Tongue (tissue), 2 donors: ENCODE measurements around the gene WNT3. TPM values are rescaled to one million over a fixed set of nuclear protein-coding genes. Genes with fewer than 3 reads are reported as not detected.

ENCODE experiments used
- DNase-seq: peaks from one replicate; pipeline ENCODE4 v3.0.0-alpha.2; 2015
- total RNA-seq: library from RNA; depleted of rRNA; stranded (reverse); fragments of >200 nt; gene quantifications from one replicate; pipeline ENCODE4 v1.2.3, GENCODE V29; 2014

The WNT3 gene
- total RNA-seq, 1 donor from 2014 or later = 1.4 TPM

DNA sequence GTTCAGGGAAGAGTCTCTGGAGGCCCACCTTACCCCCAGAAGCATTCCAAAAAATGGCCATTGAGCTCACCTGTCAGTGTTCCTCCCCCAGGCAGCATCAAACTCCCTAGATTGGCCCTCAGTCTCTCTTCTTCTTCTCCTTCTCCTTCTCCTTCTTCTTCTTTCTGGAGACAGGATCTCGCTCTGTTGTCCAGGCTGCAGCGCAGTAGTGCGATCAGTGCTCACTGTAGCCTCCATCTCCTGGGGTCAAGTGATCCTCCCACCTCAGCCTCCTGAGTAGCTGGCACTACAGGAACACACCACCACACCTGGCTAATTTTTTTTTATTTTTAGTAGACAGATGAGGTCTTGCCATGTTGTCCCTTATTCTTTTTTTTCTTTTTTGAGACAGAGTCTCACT, 16.4 kb upstream of the WNT3 start:
- DNase-seq = no peak

DNA sequence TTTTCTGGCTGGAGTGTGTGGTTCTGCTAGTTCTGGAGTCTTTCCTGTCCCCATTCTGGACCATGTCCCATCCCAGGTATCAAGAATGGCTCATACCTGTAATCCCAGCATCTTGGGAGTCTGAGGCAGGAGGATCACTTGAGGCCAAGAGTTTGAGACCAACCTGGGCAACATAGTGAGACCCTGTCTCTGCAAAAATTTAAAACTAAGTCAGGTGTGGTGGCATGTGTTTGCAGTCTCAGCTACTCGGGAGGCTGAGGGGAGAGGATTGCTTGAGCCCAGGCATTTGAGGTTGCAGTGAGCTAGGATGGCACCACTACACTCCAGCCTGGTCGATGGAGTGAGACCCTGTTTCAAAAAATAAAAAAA, 15.3 kb upstream of the WNT3 start:
- no peak for DNase-seq

DNA sequence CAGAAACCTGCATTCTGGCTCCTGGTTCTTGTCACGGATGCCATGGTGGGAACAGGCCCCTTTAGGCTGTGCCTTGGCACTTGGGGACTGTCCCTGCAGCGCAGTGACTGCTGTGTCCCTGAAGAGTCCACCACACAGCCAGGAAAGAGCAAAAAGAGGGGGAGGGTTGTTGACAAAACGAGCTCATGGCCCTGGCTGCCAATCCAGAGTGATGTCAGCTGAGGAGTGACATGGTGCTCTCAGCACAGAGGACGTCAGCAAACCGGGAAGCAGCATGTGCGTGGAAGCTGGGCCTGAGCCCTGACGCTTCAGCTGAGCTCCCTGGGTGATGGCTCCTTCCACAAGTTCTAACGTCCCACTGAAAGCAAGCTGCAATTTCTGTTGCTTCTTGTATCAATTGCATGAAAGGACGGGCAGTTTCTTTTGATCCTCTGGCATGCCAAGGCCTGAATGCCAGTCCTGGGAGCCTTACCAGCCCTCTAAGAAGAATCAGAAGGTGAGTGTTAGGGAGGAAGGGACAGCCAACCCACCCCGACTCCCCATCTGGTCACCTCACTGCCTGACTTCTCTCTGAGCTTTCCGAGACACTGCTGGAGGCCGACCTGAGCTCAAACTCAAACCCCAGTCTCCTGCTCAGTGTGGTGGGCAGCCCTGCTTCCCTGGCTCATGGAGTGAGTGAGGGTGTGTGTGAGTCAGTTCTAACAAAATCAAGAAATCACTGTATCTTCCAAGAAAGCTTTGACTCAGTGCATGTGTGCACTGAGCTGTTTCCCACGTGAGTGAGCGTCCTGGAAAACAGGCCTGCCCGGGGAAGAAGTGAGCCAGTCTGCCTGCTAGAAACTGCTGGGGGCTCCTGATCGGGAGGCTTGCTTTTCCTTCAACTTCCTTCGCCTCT, 14.7 kb upstream of the WNT3 start:
- peak; percentile 40 for DNase-seq

DNA sequence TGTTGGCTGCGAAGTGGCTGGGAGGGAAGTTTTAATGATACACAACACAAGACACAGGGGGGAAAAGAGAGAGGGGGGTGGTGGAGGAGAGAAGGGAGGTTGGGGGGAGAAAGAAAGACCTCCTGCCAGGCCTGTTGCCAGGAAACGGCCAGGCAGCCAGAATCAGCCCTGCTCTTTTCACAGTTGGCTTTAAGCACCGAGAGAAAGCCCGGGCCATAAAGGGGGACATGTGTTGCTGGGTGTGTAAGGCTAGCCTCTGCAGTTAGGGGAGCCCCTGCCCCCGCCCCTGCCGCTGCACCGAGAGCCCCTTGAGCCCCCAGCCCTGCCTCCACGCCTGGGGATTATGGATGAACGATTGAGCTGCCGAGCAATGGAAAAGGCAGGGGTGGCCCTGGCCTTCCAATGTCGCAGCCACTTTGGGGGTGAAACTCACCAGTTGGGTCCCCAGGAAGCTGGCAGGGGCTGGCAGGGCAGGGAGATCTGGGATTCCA, 13.9 kb upstream of the WNT3 start:
- no peak for DNase-seq

DNA sequence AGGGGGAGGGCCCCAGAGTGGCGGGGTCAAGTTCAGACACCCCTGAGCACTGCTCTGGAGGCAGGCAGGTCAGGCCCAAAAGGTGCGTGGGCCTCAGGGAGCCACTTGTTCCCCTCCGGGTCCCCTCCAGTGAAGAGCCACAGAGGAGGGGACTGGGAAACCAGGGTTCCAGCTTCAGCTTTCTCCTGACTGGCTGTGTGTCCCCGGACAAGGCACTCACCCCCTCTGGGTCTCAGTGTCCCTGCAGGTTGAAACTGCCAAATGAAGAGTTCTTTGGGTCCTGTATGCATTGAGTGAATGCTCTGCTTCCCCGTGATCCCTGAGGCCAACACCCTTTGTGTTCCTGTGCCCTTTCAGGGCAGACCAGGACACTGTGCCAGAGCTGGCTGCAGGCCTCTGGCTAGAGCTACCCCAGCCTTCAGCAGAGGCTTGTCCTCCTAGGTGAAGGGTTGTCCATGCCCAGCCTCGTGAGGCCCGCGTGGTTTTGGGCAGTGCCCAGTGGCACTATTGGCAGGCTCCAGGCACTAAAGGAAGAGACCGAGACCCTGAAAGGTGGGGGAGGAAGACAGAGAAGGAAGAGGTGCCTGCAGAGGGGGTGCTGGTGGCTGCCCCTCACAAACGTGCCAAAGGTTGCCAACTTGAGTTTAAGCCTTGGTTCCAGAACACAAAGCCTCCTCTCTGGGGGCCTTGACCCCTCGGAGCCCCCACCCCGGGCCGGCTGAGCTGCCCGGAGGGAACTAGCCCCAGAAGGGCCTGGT, 13.3 kb upstream of the WNT3 start:
- no peak for DNase-seq

DNA sequence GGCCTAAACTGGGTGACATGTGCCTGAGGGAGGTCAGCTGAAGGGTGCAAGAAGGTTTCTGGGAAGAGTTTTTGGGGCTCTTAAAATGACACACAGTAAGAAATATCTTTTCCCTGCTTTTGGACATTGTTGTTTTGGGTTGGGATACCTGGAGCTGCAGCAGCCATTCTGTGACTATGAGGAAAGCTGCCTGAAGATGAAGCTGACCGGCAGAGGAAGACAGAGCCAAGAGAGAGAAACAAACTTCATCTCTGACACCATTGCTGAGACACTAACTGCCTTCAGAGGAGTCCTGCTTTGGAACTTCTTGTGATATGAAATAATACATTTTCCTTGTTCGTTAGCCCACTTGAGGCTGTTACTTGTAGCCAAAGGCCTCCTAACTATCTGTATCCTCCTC, 8.8 kb upstream of the WNT3 start:
- DNase-seq = no peak

DNA sequence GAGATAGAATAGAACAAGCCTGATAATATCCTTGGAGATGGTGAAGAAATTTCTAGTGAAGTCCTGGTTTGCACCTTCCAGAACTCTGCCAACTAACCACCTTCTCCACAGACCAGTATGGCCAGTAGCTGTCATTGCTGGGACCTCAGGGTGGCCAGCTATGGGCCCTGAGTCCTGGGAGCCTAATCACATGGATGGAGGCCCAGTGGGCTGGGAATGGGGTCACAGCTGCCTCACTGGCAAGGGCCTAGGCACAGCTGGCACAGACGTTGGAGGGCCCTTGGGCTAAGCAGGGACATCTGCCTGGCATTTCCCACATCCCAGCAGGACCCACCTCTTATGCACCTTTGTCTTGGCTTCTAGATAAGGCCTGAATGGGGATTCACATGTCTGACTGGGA, 7.6 kb upstream of the WNT3 start:
- no peak for DNase-seq

DNA sequence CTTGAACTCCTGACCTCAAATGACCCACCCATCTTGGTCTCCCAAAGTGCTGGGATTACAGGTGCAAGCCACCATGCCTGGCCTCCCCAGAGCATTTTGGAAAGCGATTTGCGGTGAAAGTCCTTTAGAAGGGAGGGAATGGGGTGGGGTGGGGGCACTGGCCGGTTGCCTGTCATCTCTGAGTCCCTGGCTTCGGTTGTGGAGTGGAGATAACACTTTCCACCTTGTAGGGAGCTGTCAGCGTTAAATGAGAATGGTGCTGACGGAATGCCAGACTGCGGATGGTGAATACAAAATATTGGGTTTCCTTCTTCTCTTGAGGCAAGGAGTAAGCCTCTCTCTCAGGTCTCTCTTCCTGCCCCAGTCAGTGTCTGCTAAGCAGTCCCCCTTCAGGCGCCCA, 5.2 kb upstream of the WNT3 start:
- no peak for DNase-seq

DNA sequence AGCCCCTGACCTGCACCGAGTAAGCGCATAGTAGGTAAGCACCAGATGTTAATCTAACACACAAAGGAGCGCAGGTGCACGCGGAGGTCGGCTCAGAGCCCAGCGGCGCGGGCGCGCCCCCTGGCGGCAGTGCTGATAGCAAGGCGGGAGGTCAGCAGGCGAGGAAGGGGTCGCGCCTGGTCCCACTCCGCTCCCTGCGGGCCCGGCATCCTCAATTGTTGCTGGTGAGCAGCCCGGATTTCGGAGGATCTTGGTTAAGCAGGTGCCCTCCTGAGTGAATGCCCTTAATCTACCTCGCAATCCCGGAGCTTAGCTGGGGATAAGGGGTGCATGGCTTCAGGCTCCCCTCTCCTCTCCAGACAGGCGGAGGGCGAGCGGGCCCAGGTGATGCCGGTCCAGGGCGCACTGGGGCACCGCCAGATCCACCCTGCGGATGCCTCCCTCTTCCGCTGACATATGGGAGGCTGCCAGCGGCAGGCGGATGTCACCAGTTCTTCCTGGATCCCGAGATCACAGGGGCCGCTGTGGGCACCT, 4.0 kb upstream of the WNT3 start:
- DNase-seq = no peak

DNA sequence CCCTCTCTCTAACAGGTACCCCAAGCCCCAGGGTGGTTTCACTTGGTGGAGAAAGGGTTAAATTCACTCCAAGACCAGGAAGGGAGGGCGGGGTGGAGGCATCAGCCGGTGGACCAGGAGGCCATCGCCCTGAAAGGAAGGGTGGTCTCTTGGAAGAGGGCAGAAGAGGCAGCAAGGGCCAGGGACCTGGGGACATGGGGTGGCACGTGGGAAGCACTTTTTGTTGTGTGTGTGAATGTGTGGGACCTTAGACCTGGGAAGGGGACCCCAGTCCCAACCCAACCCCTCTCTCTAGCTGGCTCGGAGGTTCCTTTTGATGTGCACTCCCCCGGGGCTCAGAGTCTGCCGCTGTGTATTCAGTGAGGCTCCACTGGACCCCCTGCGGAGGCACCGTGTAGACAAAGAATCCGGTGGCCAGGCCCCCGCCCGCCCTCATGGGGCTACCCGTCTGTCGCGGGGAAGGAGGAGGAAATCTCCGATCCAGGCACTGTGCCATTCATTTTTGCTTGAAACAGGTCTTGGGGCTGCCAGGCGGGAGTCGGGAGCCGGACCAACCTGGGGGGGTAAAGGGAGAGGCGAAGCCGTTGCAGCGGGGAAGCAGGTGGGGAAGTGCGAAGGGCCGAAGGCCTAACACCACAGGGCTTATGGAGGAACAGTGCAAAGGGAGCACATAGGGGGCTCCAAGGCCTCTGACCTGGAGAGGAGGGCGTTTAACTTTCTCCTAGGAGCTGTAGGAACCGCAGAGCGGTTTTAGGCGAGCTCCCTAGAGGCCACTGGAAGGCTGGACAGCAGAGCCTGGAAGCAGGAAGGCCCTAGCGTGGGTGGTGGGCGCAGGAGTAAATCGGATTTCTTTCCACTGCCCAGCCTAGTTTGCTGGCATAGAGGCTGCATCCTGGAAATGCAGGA, 3.2 kb upstream of the WNT3 start:
- DNase-seq = no peak

DNA sequence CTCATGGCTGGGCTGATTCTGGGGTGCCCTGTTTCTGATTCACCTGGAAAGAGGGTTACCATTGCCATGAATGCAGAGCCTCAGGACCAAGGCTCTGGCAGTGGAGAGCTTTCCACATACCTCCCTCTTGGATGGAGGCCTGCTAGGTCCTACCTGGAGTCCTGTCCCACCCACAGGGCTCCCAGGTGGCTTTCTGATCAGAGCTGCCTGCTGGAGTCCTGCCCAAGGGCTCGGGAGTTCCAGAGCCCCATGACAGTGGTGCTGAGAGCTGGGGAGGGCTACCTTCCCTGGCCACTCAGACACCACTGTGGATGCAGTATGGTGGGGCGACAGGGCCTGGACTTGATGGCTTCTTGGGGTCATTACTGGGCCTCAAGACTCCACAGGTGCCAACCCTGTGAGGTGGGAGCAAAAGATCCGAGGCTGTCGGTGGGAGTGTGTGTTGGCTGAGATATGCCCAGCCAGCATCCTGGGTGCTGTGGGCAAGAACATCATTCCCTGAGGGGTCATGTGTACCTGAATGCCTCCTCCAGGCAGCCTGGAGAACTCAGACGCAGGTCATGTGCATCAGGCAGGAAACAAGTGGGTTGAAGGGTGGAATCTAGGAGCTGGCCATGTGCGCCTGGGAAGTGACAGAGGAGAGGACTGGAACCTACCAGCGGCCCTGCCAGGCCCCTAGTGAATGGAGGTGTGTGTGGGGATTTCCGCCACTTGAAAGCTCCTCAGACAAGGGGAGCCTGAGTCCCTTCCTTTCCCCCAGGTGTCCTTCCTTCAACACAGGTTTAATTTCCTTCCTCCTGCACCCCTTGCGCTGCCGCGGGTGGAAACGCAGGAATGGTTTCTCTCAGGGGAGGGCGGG, 2.3 kb upstream of the WNT3 start:
- no peak for DNase-seq

DNA sequence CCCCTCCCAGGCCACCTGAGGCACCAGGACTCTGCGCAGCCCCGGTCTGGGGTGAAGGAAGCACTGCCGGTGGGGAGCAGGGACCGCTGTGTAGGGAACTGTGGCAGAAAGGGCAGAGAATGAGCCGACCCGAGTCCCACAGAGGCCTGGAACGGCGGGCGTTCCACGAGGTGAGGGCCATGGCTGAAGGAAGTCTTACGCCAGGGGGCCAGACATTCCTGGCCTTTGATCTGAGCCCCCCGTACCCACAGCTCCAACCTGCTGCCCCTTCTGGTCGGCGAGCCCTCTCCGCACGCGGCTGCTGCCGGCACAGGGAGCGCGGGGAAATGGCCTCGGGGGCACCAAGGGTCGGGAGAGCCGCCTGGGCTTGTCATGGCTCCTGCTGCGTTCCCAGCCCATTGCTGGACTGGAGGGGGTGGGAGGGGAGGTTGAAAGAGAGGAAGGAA, 1.4 kb upstream of the WNT3 start:
- DNase-seq = no peak

DNA sequence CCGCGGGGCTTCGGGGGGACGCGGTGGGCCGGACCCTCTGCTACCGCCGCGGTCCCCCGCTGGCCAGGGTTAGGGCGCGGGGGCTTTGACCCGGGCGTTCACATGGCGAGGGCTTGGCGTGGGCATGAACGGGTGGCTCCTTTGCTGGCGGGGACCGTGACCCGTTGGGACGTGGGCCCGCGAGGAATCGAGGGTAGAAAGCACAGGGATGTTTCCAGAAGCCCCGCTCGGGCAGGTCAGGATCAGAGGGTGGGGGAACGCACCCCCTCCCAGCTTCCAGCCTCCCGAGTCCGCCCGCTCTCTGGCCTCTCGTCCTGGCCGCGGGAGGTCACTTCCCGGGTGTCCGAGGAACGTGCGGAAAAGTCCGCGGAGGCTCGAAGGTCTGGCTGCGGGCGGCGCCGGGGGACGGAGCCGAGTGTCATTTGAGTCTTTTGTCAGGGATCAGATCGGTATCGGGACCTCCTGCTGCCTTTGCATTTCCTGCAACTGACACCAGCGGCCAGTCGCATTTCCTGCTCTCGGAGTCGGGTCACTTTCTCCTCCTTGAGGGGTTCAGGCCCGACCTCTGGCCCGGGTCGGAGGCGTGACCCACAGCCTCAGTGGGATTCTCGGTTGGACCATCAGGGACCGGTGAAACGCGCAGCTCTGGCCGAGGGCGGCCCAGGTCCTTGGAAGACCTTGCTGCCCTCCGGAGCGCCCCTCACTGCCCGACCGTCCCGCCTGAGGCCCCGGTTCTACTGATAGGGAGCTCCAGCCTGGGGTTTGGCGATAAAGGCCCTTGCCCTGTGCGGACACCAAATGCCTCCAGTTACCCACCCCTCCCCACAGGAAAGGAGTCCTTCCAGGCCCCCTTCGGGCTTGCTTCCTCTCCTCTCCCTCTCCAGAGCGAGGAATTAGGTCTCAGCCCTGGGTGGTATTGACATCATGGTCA, 702 bp upstream of the WNT3 start:
- DNase-seq = no peak

DNA sequence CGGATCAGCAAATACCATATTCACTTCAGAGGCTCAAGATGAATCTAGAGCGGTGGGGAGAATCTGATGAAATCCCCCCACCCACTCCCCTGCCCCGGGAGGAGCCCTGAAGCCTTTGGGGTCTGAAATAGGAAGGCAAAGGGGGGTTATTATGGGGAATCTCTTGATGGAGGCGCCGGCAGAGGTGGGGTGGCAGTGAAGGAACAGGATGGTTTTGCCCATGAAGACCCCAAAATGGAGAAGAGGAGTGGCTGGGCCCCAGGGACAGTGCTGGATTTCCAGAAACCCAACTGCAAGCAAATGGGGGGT, 637 bp downstream of the WNT3 start:
- DNase-seq = no peak

DNA sequence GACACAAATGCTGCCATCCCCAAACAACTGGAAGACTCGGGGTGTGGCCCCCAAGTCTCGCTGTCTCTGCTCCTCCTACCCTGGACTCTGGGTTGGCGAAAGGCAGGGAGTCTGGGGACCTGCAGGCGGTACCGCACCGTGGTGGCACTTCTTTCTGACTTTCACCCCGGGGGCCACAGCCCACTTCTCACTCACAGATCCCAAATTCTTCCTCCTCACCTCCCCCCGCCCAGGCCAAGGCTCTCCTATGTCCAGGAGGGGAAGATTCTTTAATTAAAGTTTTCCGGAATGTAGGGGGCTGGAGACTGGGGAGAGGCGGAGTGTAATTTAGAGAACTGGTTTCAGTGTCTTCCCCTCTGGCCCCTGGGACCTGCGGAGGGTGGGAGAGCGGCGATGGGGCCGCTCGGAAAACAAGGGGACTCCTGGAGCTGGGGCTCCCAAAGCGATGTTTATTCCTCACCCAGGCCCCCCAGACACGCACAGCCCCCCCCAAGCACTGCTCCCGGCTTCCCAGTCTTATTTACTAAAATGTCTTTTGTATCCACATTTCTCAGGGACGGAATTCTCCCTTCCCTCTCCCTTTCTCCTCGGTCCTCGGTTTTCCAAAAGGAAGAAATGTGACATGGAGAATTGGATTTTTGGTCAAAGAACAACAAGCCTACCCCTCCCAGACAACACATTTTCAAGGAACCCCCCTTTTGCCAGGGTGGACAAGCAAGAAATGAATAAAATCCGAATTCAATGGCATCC, 1.2 kb downstream of the WNT3 start:
- DNase-seq = no peak

DNA sequence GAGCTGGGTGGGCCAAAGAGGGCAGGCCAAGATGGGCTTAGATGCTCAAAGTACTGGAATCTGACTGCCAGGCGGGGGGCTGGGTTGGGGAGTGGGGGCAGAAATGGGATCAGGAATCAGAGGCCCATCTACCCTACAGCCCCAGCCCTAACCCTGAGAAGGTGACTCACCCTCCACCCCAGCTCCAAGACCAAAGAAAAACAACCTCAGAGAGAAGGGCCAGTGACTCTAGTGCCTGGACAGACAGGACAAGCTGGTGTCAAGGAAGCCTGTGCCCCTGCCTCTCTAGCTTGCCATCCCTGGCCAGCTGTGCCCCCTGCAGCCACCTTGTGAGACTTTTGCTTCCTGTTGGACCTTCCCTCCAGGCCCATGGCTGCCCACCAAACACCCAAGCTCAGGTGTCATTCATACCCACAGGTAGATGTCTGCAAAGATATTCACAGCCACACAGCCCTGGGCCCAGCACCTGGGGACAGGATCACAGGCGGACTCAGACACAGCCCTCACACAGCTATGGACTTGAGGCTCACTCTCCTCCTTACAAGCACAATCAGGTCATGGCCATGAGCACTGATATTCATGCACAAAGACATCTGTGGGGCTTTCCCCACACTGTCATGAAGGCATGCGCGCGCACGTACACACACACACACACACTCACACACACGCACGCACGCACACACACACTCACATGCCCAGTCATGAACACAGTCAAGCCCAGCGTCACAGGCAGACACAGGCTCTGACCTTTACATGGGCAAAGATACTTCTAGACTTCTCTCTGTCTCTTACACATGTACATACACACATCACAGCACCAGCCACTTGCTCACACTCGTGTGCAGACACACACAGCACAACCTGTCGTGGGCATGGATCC, 2.8 kb downstream of the WNT3 start:
- no peak for DNase-seq

DNA sequence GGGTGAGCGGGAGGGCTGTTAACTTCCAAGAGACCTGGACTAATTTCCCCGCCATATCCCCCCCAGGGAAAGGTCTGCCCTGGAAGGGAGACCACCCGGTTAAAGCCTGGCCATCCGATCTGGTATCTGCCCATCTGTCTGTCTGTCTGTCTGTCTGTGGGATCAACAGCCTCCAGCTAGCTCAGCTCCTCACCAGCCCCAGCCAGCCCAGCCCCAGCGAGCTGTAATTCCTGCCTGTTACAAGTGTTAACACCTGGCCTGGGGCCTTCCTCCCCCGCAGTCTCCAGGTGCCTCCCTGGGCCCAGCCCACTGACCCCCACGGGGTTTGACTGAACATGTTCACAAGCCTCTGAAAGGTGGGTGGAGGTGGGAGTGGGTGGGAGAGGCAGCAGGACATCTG, 4.0 kb downstream of the WNT3 start:
- no peak for DNase-seq

DNA sequence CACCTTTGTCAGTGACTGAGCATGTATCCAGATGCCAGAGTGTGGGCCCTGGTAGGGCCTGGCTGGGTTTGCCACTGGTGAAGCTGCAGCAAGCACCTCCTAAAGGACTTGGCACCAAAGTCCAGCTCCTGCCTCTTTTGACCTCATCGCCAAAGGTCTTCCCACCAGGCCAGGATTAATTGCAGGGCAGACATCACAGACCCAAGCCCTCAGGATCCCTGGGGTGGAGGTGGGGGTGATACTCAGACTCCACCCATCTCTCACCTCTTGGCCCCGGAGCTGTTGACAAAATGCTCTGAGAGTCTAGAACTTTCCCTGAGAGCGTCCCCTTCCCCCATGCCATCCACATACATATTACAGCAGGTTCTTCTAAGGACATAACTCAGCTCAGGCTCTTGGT, 4.6 kb downstream of the WNT3 start:
- no peak for DNase-seq
